OCI-LY7 (cell line): ENCODE measurements around the gene NLGN1. TPM values are rescaled to one million over a fixed set of nuclear protein-coding genes. Genes with fewer than 3 reads are reported as not detected.

Source experiments
- BruUV-seq: library from RNA; stranded (reverse); fragments of 400-500 nt; replicated peaks from 2 replicates; lab custom pipeline; 2021; lab: Mats Ljungman, UMichigan
- CTCF ChIA-PET: fragments of 300-600 bp; sonication (Branson Sonifier 250); formaldehyde crosslinking; loops from one replicate; lab custom pipeline; 2022; ENCODE audit warnings: antibody characterized with exemption; ENCODE audit not compliant: unreplicated experiment; lab: Charles Lee
- POLR2A ChIA-PET: fragments of 300-600 bp; sonication (Branson Sonifier 250); formaldehyde crosslinking; loops from one replicate; lab custom pipeline; 2022; ENCODE audit warnings: antibody characterized with exemption; lab: Charles Lee
- DNase-seq: peaks from one replicate; pipeline ENCODE4 v3.0.0-alpha.2; 2015; ENCODE audit warnings: low spot score
- H2AFZ ChIP-seq: fragments of 200-600 bp; sonication (generic), shearing (Covaris generic); 2 replicates; pipeline ENCODE4 v1.6.1; 2014; ENCODE audit warnings: mild to moderate bottlenecking, antibody characterized with exemption, low read length, moderate library complexity
- H3K27ac ChIP-seq: fragments of 200-600 bp; sonication (generic); 2 replicates; pipeline ENCODE4 v1.5.1; 2014; ENCODE audit warnings: mixed run types, low read depth, mild to moderate bottlenecking, moderate library complexity, low read length, inconsistent platforms; ENCODE audit not compliant: poor library complexity, severe bottlenecking
- H3K36me3 ChIP-seq: fragments of 200-600 bp; sonication (generic); 2 replicates; pipeline ENCODE4 v1.6.1; 2014; ENCODE audit warnings: mild to moderate bottlenecking, antibody characterized with exemption, low read length, moderate library complexity, mixed read lengths; ENCODE audit not compliant: insufficient read depth
- H3K4me1 ChIP-seq: fragments of 200-600 bp; sonication (generic); 2 replicates; pipeline ENCODE4 v1.5.1; 2014; ENCODE audit warnings: mild to moderate bottlenecking, low read length; ENCODE audit not compliant: insufficient read depth, poor library complexity, severe bottlenecking
- H3K4me2 ChIP-seq: fragments of 200-600 bp; sonication (generic); 2 replicates; pipeline ENCODE4 v1.6.1; 2014; ENCODE audit warnings: mild to moderate bottlenecking, low read length
- H3K4me3 ChIP-seq: fragments of 200-600 bp; sonication (generic); 2 replicates; pipeline ENCODE4 v1.5.1; 2014; ENCODE audit warnings: mild to moderate bottlenecking, low read depth, low read length; ENCODE audit not compliant: poor library complexity, severe bottlenecking
- H3K79me2 ChIP-seq: fragments of 200-600 bp; sonication (generic); 2 replicates; pipeline ENCODE4 v1.6.1; 2016; ENCODE audit warnings: low read depth, mild to moderate bottlenecking, low read length, moderate library complexity, mixed read lengths; ENCODE audit not compliant: insufficient read depth
- H3K9me2 ChIP-seq: fragments of 200-600 bp; sonication (generic); 2 replicates; pipeline ENCODE4 v1.6.1; 2016; ENCODE audit warnings: mild to moderate bottlenecking, low read length, mixed read lengths; ENCODE audit not compliant: insufficient read depth
- H3K9me3 ChIP-seq: fragments of 200-600 bp; sonication (generic); 2 replicates; pipeline ENCODE4 v1.6.1; 2014; ENCODE audit warnings: mild to moderate bottlenecking, mixed run types, low read length, mixed read lengths
- H4K20me1 ChIP-seq: fragments of 200-600 bp; sonication (generic); 2 replicates; pipeline ENCODE4 v1.6.1; 2014; ENCODE audit warnings: mild to moderate bottlenecking, antibody characterized with exemption, low read length, moderate library complexity, mixed read lengths; ENCODE audit not compliant: insufficient read depth
- CTCF ChIP-seq: fragments of 200-600 bp; sonication (generic); conservative IDR thresholded peaks from 2 replicates; pipeline ENCODE4 v1.5.1; 2014; ENCODE audit warnings: mild to moderate bottlenecking, antibody characterized with exemption, low read length, moderate library complexity, mixed read lengths
- EZH2phosphoT487 ChIP-seq: fragments of 200-600 bp; sonication (generic); IDR thresholded peaks from 2 replicates; pipeline ENCODE4 v1.6.1; 2018; ENCODE audit warnings: low read depth, borderline replicate concordance, mild to moderate bottlenecking, mixed run types, antibody characterized with exemption, low read length, moderate library complexity, mixed read lengths
- intact Hi-C: fragments of 100-400 bp; cut with micrococcal nuclease; formaldehyde crosslinking; loops from one replicate; pipeline ENCODE4 v1.10.0; 2022; ENCODE audit not compliant: unreplicated experiment
- total RNA-seq, 2 experiments: library from RNA; depleted of rRNA in 1 of 2; stranded (reverse); fragments of >200 nt in 1 of 2; shearing (Covaris generic) in 1 of 2; gene quantifications; 2 replicates each; pipeline ENCODE4 v1.2.3, GENCODE V29; 2014 to 2022

NLGN1 gene
- total RNA-seq, 2 experiments from 2014 or later = not detected

- no peak for DNase-seq
- no peaks in the 10 kb centered on the region for H3K9me2 ChIP-seq
- H3K4me3 ChIP-seq = no peak overlapping the region
- H4K20me1 ChIP-seq = no peaks in the 10 kb centered on the region; the same call in 1 of the 2 replicates
- TF ChIP-seq EZH2phosphoT487 (no peak), CTCF (no peak)
- no peaks in the 10 kb centered on the region for H3K9me3 ChIP-seq
- CTCF ChIA-PET = no interaction called here
- H3K36me3 ChIP-seq = no peaks in the 10 kb centered on the region
- H3K4me2 ChIP-seq = no peak overlapping the region
- H3K27ac ChIP-seq = no peak overlapping the region
- H3K79me2 ChIP-seq = no peaks in the 10 kb centered on the region
- BruUV-seq = no TSS peak
- no peaks in the 10 kb centered on the region for H3K4me1 ChIP-seq
- no peak overlapping the region for H2AFZ ChIP-seq
- intact Hi-C loops = no loop called here
- POLR2A ChIA-PET = no interaction called here
Observed at GRCh38 chr3:174098746-174099145, 701.2 kb downstream of the NLGN1 start.

- H3K9me2 ChIP-seq = no peaks in the 10 kb centered on the region
- H3K36me3 ChIP-seq = no peaks in the 10 kb centered on the region
- H3K4me2 ChIP-seq = no peak overlapping the region
- H3K79me2 ChIP-seq = no peaks in the 10 kb centered on the region
- no peak overlapping the region for H3K27ac ChIP-seq
- no peaks in the 10 kb centered on the region for H3K4me1 ChIP-seq
- no peak for TF ChIP-seq CTCF
- TF ChIP-seq EZH2phosphoT487 = no peak
- intact Hi-C loops = no loop called here
- DNase-seq = no peak
- CTCF ChIA-PET = no interaction called here
- no peaks in the 10 kb centered on the region for H3K9me3 ChIP-seq
- no TSS peak for BruUV-seq
- H2AFZ ChIP-seq = no peak overlapping the region
- H3K4me3 ChIP-seq = no peak overlapping the region
- POLR2A ChIA-PET = no interaction called here
- no peaks in the 10 kb centered on the region; the same call in 1 of the 2 replicates for H4K20me1 ChIP-seq
Observed at GRCh38 chr3:174099724-174100123, 702.2 kb downstream of the NLGN1 start.

GRCh38 chr3:174100744-174101143 lies 703.2 kb downstream of the NLGN1 start:
- H4K20me1 ChIP-seq = no peaks in the 10 kb centered on the region; the same call in 1 of the 2 replicates
- H3K4me3 ChIP-seq = no peak overlapping the region
- ChIA-PET POLR2A (no interaction called here), CTCF (no interaction called here)
- no peaks in the 10 kb centered on the region for H3K9me3 ChIP-seq
- DNase-seq = no peak
- H3K4me1 ChIP-seq = no peaks in the 10 kb centered on the region
- H3K36me3 ChIP-seq = no peaks in the 10 kb centered on the region
- H3K79me2 ChIP-seq = no peaks in the 10 kb centered on the region
- no peak overlapping the region for H3K27ac ChIP-seq
- no peak overlapping the region for H3K4me2 ChIP-seq
- BruUV-seq = no TSS peak
- intact Hi-C loops = no loop called here
- H2AFZ ChIP-seq = no peak overlapping the region
- no peaks in the 10 kb centered on the region for H3K9me2 ChIP-seq
- TF ChIP-seq EZH2phosphoT487 (no peak), CTCF (no peak)
